Adipocyte (in vitro differentiated cells): Measurements from ENCODE around the gene PLOD1.
"Not testable (repeated sequence)": the region's sequence is repeated elsewhere in the genome, so short reads cannot be mapped to it uniquely, and the experiment has no call there.

ENCODE experiments used
- DNase-seq: peaks from one replicate; pipeline ENCODE4 v3.0.0-alpha.2; 2015; ENCODE audit warnings: low read depth
- H3K27me3 ChIP-seq: replicated peaks from 2 replicates; pipeline ENCODE4 v1.7.0; 2013; ENCODE audit warnings: mild to moderate bottlenecking, low read length, moderate library complexity; ENCODE audit not compliant: control insufficient read depth, insufficient read depth
- H3K36me3 ChIP-seq: 2 replicates; pipeline ENCODE4 v1.7.0; 2013; ENCODE audit warnings: low read length, mild to moderate bottlenecking, moderate library complexity; ENCODE audit not compliant: control insufficient read depth, insufficient read depth, severe bottlenecking
- H3K4me1 ChIP-seq: 2 replicates; pipeline ENCODE4 v1.7.0; 2013; ENCODE audit warnings: mild to moderate bottlenecking, low read length, moderate library complexity; ENCODE audit not compliant: control insufficient read depth, insufficient read depth
- H3K4me3 ChIP-seq: 2 replicates; pipeline ENCODE4 v1.7.0; 2013; ENCODE audit warnings: mild to moderate bottlenecking, low read length, moderate library complexity
- H3K9ac ChIP-seq: 2 replicates; pipeline ENCODE4 v1.7.0; 2013; ENCODE audit warnings: mild to moderate bottlenecking, low read length, moderate library complexity
- H3K9me3 ChIP-seq: 2 replicates; pipeline ENCODE4 v1.7.0; 2013; ENCODE audit warnings: mild to moderate bottlenecking, low read length, moderate library complexity; ENCODE audit not compliant: control insufficient read depth

PLOD1 gene

GRCh38 chr1:11925938-11926292 lies 8.6 kb upstream of the PLOD1 start:
- H3K27me3 ChIP-seq: no peaks in the 10 kb centered on the region
- H3K9me3 ChIP-seq: no peaks in the 10 kb centered on the region
- DNase-seq: peak; percentile 30
- H3K4me1 ChIP-seq: peaks cover 34% of the 10 kb centered on the region
- H3K36me3 ChIP-seq: peaks cover 14% of the 10 kb centered on the region
- peak overlapping the region; percentile 83 for H3K4me3 ChIP-seq
- peak overlapping the region; percentile 74 for H3K9ac ChIP-seq

- H3K4me1 ChIP-seq: peaks cover 38% of the 10 kb centered on the region
- no peaks in the 10 kb centered on the region for H3K27me3 ChIP-seq
- DNase-seq: no peak
- no peaks in the 10 kb centered on the region for H3K9me3 ChIP-seq
- H3K4me3 ChIP-seq: no peak overlapping the region
- peaks cover 5% of the 10 kb centered on the region for H3K36me3 ChIP-seq
- no peak overlapping the region for H3K9ac ChIP-seq
Measured at GRCh38 chr1:11927866-11928592, 6.5 kb upstream of the PLOD1 start.

- peak; percentile 82 for DNase-seq
- Histone ChIP-seq H3K9me3 (no peaks in the 10 kb centered on the region), H3K36me3 (no peaks in the 10 kb centered on the region), H3K4me3 (no peak overlapping the region), H3K27me3 (no peaks in the 10 kb centered on the region), H3K9ac (peak overlapping the region; percentile 1), H3K4me1 (peaks cover 27% of the 10 kb centered on the region)
Measured at GRCh38 chr1:11929849-11930248, 4.7 kb upstream of the PLOD1 start.

DNA sequence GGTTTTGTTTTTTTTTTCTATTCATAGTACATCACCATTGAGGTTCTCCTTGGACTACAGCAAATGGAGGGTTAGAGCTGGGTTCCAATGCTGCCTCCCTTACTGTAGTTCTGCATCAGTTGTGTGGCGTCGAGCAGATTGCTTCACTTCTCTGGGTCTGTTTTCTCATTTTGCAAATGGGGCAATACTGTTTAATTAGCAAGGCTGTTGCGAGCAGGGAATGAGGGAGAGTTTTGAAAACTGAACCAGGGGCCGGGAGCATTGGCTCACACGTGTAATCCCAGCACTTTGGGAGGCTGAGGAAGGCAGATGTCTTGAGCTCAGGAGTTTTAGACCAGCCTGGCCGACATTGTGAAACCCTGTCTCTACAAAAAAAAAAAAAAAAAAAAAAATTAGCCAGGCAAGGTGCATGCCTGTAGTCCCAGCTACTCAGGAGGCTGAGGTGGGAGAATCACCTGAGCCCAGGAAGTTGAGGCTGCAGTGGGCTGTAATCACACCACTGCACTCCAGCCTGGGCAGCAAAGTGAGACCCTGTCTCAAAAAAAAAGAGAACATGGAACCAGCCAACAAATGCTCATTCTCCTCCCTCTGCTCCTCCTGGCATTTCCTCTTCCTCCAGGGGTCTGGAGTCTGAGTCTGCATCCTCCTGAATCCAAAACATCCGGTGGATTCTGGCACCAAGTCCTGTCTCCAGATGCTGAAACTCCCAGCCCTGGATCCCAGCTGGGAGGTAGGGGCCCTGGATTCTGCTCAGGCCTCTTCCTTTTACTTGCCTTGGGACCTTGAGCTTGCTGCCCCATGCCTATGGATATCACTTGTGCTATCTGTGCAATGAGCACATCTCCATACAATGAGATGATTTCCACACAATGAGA lies 3.7 kb upstream of the PLOD1 start:
- no peak overlapping the region for H3K4me3 ChIP-seq
- H3K36me3 ChIP-seq: no peaks in the 10 kb centered on the region
- no peaks in the 10 kb centered on the region for H3K27me3 ChIP-seq
- peaks cover 28% of the 10 kb centered on the region for H3K4me1 ChIP-seq
- H3K9me3 ChIP-seq: no peaks in the 10 kb centered on the region
- H3K9ac ChIP-seq: no peak overlapping the region
- no peak for DNase-seq

DNA sequence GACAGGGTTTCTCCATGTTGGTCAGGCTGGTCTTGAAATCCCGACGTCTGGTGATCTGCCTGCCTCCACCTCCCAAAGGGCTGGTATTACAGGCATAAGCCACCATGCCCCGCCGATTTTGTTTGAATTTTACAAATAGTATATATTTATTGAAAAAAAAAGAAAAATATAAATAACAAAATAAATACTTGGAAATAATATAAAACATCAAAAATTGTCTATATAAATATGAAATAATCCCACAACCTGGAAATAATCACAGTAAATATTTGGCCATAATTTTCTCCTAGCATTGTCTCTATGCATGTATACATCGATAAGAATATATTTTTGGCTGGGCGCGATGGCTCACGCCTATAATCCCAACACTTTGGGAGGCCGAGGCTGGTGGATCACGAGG lies 2.7 kb upstream of the PLOD1 start:
- H3K9me3 ChIP-seq: no peaks in the 10 kb centered on the region

GRCh38 chr1:11935057-11935412 lies 518 bp downstream of the PLOD1 start:
- no peaks in the 10 kb centered on the region for H3K9me3 ChIP-seq
- H3K4me3 ChIP-seq: peak overlapping the region; percentile 92
- no peaks in the 10 kb centered on the region for H3K36me3 ChIP-seq
- H3K9ac ChIP-seq: peak overlapping the region; percentile 87
- H3K27me3 ChIP-seq: no peaks in the 10 kb centered on the region
- H3K4me1 ChIP-seq: peaks cover 24% of the 10 kb centered on the region
- no peak for DNase-seq

More for the DNA sequence above, 2.7 kb upstream of the PLOD1 start:
- H3K4me3 ChIP-seq: no peak overlapping the region
- no peaks in the 10 kb centered on the region for H3K27me3 ChIP-seq
- H3K36me3 ChIP-seq: no peaks in the 10 kb centered on the region
- no peak for DNase-seq
- H3K4me1 ChIP-seq: peaks cover 25% of the 10 kb centered on the region
- no peak overlapping the region for H3K9ac ChIP-seq

GRCh38 chr1:11935733-11936132 lies 1.2 kb downstream of the PLOD1 start:
- peaks cover 22% of the 10 kb centered on the region for H3K4me1 ChIP-seq
- not testable (repeated sequence) for H3K4me3 ChIP-seq, DNase-seq, H3K27me3 ChIP-seq, H3K9me3 ChIP-seq, H3K36me3 ChIP-seq, H3K9ac ChIP-seq

- H3K4me3 ChIP-seq: no peak overlapping the region
- no peak for DNase-seq
- no peaks in the 10 kb centered on the region for H3K9me3 ChIP-seq
- H3K36me3 ChIP-seq: no peaks in the 10 kb centered on the region
- H3K27me3 ChIP-seq: no peaks in the 10 kb centered on the region
- H3K9ac ChIP-seq: peak overlapping the region; percentile 8
- H3K4me1 ChIP-seq: peaks cover 21% of the 10 kb centered on the region
Measured at GRCh38 chr1:11938722-11939526, 4.4 kb downstream of the PLOD1 start.

- H3K9me3 ChIP-seq: not testable (repeated sequence)
Measured at GRCh38 chr1:11939794-11940193, 5.3 kb downstream of the PLOD1 start.

GRCh38 chr1:11940260-11940921 lies 5.9 kb downstream of the PLOD1 start:
- no peak overlapping the region for H3K9ac ChIP-seq
- H3K36me3 ChIP-seq: peaks cover 3% of the 10 kb centered on the region
- peak; percentile 47 for DNase-seq
- no peak overlapping the region for H3K4me3 ChIP-seq
- H3K4me1 ChIP-seq: peaks cover 12% of the 10 kb centered on the region
- H3K9me3 ChIP-seq: no peaks in the 10 kb centered on the region
- H3K27me3 ChIP-seq: no peaks in the 10 kb centered on the region

More at GRCh38 chr1:11939794-11940193, 5.3 kb downstream of the PLOD1 start:
- not testable (repeated sequence) for H3K9ac ChIP-seq, H3K4me3 ChIP-seq, DNase-seq, H3K27me3 ChIP-seq, H3K36me3 ChIP-seq
- H3K4me1 ChIP-seq: peaks cover 17% of the 10 kb centered on the region
